ENCODE data around the gene G6PC3.

Gene G6PC3

DNA sequence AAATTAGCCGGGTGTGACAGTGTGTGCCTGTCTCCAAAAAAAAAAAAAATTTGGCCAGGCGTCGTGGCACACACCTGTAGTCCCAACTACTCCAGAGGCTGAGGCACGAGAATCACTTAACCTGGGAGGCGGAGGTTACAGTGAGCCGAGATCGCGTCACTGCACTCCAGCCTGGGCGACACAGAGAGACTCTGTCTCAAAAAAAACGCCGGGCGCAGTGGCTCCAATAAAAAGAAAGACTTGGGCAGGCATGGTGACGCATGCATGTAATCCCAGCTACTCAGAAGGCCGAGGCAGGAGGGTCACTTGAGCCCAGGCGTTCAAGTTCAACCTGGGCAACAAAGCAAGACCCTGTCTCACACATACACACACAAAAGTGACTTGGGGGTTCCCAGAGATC is 7.7 kb upstream of the G6PC3 start:
- DNase-seq, result no peak

DNA sequence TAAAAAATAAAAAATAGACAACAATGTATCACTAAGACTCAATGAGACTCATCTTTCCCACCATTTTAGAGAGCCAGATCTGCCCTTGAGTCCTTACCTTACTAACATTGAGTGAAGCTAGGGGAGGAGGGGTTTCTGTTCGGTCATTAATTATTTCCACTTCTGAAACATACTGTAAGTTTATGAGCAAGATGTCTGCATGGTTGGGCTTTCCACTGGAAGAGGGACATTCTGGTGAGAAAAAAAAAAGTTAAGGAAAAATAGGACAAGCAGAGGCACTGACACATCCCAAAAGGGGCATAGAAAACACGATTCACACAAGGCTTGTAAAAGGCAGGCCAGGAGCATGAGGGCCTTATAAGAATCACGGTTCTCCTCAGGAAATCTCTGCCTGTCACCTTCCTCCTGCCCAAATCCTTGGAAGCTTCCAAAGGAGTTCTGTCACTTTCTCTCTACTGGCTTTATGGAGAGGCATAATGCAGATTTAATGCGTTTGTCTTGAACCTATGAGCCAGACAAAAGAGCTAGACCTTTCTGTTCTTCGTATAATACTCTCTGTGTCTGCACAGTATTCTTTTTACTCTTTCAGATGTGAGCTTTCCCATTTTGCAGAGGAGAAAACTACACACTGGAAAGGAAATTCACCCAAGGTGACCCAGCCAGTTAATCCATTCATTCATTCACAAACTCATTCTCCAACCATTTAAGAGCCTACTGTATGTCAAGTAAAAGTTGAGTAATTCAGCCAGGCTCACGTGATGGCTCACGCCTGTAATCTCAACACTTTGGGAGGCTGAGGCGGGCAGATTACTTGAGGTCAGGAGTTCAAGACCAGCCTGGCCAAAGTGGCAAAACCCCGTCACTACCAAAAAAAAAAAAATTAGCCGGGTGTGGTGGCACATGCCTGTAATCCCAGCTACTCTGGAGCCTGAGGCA is 6.6 kb upstream of the G6PC3 start:
- no peak for DNase-seq

DNA sequence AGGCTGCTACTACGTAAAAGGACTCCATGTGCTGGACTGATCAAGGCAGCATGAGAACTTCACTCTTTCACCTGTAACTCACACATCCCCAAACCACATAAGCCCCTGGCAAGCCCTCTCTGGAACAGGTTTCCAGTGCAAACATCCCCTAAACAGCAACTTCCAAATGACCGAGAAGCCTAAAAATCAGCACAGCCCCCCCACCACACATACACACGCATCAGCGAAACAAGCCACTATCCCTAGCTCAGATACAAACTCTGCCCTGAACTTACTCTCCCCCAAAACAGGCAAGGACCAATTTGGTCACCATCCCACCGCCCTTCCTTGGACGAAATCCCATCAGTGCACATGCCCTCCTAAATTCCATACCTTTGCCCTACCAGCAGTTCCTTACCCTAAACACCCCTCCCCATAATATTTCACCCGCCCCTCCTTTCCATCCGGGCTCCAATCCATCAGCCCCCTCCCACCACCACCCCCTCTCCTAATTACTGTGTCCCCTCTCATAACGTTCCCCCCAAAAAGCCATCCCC is 4.8 kb upstream of the G6PC3 start:
- DNase-seq, result no peak

DNA sequence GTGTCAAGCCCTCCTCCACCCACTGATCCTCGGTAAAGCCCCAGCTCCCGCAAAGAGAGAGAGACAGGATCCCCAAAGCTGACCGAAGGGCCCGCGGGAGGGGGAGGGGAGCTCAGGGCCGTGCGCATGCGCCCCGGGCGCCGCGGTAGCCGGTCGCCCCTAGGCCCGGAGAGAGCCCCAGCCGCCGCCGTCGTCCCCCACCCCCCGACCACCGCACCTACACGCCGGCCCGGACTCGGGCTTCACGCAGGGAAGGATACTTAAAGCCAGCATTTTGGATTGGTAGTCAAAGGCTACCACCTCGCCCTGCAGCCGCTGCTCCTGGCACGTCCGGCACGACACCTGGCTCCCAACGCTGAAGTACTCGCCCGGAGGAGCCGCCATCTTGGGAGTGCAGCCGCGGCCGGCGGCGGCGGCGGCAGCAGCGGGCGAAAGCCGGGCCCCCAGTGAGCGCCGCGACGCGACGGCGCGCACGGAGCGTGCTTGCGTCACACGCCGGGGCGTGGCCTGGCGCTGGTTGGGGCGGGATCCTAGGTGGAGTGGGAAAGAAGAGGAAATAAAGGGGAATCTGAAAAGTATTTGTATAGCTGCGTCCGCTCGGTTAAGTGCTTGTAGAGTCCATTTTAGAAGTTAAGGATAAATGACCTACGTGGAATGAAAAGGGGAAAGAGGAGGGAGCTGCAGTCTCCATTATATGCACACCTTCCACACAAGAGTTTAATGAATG is 4.2 kb upstream of the G6PC3 start, which contains the start of gene LSM12:
LSM12 (minus strand) TSS at position 468 of the 727 bp plus-strand sequence; CDS start at position 384, 84 bp downstream.
- DNase-seq, result peak; percentile 89

DNA sequence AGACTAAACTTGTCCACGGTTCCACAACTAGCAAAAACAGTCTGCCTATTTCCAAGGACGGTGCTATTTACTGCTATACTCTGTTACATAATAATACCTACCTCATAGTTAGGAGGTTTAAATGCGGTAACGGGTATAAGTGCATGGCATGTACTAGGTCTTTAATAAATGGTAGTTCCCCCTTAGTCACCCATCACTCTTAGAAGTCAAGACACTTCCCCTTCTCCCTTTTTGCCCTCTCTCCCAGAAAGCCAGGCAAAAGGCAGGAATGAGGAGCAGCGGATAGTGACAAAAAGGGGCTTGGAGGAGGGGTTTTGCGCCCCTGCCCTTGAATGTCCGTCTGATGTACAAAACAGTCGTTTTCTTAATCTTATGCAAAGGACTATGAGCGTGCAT is 3.0 kb upstream of the G6PC3 start:
- no peak for DNase-seq

DNA sequence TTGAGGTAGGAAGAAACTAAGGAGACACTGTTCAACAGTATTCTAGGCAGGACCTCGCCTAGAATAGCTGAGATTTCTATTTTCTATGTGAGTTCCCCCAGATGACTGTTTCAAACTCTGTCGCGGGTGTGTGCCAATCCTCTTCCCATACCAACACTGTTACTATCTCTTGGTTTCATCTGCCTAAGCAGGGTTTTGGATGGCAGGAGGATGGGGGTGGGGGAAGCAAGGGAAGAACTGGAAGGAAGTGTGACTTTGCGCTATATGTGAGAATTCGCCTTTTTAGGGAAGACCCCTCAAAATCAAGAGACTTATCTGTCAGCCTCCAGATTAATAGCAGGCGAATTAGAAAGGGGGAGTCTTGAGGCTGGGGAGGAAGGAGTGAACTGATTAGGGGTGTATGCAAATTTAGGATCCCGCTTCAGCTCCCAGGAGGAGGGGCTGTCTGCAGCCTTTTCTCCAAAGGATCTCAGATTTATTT is 521 bp upstream of the G6PC3 start:
- no peak for DNase-seq

DNA sequence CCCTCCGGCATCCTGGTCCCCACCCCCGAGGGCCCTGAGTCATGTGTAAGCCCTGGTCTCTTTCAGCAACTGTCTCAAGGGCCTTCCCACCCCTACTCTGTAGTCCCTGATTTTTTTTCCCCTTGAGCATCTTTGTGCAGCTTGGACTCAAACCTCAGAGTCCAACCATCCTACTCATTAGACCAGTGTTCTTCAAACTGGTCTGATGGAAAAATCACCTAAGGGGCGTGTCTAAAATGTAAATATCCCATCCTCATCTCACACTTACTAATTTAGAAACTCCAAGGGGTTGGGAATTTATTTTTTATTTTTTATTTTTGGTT is 624 bp downstream of the G6PC3 start:
- no peak for DNase-seq

DNA sequence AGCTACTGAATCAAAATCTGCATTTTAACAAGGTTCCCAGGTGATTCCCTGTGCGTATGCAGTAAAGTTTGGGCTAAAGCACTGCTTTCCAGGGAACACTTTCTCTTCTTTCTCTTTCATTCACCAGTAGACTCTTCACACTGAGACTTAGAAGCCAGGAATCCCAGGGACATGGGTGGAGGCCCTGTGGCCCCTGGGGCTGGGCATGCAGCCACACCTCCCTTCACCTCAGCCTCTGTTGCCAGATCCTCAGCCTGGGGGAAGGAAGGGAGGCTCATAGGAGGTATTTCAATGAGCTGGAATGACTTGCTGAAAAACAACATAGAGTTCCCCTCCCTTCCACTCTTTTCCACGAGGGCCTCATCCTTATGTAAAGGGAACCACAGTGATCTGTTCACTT is 1.2 kb downstream of the G6PC3 start:
- no peak for DNase-seq

DNA sequence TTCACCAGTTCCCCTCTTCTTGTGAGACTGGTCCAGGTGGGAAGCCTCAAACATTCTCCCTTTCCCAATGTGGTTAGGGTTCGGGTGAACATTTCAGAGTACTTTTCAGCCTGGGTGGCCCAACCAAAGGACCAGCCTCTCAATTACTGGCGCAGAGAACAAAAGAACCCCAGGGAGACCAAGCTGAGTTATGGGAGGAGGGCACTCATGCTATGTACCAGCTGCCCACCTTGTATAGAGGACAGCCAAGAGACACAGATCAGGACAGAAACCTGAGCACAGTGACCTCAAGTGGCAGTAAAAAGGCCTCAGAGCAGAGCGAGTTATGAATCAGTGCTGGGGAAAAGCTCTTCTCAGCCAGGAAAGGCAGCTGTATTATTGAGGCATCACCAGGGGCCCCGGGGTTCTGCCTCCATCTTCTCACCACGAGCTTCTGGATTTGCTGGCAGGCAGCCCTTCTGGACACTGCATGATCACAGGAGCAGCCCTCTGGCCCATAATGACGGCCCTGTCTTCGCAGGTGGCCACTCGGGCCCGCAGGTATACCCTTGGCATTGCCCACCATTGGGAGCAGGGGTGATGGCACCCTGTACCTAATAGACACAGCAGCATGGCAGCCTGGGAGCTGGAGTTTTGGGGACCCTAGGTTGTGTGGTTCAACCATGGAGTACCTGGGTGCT is 3.8 kb downstream of the G6PC3 start:
- DNase-seq, result no peak

DNA sequence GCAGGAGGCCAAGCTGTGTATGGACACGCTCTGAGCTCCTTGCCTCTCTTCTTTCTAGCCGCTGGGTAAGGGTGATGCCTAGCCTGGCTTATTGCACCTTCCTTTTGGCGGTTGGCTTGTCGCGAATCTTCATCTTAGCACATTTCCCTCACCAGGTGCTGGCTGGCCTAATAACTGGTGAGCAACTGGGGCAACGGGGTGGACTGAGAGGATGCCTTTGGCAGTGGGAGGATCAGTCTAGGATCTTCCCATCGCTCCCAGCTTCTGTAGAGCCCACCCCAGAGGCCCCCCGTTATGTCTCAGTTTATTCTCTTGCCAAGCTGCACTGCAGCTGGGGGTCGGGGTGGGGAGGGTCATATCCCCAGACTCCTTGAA is 4.4 kb downstream of the G6PC3 start:
- no peak for DNase-seq

DNA sequence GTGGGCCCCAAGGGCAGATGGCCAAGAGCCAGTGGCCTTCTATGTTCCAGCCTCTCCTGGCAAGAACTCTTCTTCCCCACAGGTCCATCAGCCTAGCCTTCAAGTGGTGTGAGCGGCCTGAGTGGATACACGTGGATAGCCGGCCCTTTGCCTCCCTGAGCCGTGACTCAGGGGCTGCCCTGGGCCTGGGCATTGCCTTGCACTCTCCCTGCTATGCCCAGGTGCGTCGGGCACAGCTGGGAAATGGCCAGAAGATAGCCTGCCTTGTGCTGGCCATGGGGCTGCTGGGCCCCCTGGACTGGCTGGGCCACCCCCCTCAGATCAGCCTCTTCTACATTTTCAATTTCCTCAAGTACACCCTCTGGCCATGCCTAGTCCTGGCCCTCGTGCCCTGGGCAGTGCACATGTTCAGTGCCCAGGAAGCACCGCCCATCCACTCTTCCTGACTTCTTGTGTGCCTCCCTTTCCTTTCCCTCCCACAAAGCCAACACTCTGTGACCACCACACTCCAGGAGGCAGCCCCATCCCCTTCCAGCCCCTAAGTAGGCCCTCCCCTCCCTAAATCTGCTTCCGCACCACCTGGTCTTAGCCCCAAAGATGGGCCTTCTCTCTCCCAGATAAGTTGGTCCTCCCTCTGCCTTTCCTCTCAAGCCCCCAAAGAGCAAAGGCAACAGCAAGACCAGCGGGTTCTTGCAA is 5.2 kb downstream of the G6PC3 start:
- no peak for DNase-seq

DNA sequence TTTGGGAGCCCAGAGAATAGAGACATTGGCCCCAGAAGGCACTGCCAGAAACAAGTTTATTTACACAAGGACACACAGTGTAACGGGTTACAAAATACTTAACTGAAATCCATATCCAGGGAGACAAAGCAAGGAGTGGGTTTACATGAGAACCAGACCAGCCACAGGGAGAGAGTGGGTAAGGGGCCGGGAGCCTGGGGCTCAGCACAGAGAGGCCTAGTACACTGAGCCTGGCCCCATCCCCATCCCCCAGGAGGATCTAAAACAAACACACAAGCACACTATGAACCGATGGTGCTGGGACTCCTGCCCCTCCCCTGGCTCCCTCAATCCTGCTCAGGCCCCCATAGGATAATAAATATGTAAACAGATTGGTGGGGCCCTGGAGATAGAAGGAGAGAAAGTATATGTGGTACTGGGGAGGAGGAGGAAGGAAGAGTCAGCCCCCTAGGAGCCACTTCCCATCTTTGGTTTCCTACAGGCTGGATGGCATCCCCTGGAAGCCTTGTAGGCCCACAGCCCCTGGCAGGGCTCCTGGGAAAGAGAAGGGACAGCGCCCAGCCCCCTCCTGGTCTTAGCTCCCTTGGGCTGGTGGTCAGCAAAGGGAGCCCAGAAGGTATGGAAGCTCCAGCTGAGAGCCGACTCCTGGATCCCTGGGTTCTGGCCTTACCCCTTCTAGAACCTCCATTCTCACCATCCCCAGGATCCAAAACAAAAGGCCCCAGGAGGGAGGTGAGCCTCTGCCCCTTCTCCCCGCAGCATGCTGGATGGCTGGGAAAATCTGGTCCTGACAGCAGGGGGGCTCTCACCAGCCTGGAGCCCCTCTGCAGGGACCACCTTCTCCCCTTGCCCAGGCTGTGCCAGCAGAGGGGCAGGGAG is 6.4 kb downstream of the G6PC3 start:
- DNase-seq, result no peak

DNA sequence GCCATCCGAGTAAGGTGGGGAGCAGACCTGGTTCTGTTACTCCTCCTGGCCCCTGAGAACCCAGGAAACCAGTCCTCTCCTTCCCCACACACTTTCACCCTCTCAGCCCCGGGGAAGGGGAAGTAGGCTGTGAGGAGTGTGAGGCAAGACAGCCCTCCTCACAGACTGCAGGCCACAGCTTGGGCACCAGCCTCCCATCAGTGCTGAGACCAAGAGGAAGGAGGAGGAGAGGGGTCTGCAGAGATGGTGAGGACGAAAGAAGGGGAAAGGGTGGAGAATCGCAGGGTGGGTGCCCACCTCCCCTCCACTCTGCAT is 7.0 kb downstream of the G6PC3 start:
- no peak for DNase-seq

DNA sequence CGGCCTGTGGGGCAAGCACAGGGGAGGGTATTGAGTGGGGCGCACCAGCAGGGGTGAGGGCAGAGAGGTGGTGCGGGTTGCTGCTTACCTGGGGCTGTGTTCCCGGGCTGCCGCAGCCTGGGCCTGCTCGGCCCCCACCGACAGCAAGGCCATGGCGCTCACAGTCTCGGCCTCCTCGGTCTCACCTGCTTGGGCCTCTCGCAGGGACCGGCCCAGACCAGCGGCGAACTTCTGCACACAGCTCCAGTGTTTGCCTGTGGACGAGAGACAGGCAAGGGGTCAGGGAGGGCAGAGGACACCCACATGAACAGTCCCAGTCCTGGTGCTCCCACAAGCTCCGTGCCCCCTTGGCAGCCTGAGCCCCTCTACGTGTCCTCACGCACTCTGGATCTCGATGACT is 7.9 kb downstream of the G6PC3 start:
- DNase-seq, result no peak

DNA sequence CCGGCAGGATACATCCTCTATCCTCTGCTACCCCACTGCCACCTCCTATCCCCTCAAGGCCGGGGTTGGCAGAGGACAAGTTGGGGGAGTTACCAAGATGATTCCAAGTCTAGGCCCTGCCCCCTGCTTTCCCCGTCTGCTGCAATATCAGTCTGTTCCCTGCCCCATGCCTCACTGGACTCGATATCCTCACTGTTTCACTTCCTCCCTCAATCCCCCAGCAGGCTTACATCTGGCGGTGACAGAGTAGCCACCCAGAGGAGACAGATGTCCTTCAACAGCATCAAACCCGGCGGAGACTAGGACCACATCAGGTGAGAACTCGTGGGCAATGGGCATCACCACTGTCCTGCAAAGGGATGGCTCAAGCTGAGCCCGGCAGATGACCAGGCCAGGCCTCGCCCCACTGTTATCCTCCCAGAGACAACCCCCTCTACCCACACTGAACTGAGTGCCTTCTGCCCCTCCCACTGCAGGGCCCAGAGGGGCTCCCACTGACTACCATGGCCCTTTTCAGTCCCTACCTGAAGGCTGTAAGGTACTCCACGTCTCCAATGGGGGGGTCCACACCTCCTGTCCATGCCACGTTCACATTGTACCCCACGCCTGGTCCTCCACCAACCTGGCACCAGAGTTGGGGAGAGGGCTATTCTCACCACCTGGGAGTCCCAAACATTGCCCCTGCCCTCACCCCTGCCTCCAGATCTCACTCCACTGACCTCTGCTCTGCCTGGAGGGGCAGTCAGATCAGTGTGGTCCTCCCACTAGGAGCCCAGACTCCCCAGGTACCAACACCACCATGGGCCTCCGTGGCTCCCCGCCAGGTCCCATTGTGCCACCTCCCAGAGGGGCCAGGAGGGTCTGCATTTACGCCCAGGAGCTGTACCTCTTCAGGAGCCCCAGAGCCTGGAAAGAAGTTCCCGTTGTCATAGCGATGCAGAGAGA is 9.6 kb downstream of the G6PC3 start:
- DNase-seq, result no peak

DNA sequence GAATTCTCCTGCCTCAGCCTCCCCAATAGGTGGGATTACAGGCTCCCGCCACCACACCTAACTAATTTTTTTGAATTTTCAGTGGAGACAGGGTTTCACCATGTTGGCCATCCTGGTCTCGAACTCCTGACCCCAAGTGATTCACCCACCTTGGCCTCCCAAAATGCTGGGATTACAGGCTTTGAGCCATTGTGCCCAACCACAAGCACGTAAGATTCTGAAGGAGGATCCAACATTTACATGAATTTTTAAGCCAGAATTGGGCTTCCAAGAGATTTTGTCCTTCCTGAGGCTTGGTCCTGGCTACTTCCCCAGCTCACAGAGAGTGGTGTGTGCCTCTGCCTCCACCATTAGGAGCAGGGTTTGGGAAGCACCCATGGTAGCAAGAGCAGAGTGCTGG is 11.1 kb downstream of the G6PC3 start:
- no peak for DNase-seq

DNA sequence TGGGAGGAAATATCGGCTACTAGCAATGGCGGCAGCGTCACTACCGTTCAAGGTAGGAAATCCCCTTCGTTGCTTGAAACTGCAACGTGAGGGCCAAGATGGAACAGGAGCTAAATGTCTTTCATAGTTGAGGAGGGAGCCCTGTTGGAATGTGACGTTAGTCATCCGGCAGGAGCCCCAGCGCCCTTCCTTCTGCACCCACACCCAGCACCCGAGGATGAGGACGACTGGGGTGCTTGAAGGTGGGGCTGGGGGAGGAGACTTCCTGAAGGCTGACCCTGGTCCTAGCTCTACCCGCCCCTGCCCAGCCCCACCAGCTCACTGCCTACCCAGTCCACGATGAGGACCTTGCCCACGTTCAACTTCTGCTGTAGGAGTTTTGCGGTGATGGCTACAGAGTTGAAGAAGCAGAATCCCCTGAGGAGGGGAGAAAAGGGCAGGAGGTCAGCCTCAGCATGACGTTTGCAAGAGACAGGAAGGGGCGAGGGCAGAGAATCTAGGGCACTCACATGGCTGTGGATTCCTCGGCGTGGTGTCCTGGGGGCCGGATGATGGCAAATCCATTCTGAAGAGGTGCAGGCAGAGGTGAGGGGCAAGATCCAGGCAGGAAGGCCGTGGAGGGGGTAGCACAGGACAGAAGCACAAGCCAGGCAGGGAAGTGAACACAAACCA is 11.9 kb downstream of the G6PC3 start:
- no peak for DNase-seq

DNA sequence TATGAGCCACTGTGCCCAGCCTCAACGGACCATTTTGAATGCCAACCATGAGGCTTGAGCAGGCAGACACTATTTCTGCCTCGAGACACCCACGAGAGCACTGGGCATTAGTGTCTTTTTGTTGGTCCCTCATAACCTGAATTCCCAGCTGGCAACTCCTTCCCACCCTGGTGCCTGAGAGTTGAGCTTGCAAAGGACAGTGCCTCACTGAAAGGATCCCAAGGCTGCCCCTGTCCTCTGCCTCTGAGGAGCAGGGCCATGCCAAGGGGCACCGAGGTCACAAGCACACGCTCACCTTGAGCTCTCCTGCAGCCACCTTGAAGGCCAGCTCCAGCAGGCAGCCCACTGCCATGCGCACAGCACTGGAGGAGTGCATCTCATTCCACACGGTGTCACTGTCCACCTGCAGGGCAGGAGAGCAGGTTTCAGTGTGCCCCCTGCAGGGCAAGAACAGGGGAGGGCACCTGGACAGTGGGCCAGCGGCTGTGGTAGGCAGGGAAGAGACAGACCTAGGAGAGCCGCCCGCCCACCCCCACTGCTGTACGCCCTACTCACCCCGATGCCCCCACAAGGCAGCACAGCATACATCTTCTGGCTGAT is 12.8 kb downstream of the G6PC3 start:
- no peak for DNase-seq

DNA sequence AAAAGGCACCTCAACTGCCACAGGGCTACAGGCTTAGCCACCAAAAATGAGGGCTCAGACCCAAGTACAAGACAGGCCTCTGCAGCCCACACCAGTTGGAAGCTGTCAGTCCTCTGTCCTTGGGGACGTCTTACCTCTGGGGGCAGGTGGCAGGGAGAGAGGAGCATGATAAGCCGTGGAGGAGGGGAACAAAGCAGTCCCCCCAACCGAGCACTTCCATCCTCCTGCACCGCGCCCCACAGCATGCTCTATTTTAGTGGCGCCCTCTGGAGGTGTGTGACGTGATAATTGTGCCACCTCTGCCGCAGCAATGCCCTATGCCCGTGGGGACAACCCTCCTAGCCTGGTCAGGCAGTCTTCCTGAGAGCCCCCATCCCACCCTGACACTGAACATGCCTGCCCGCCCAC is 13.6 kb downstream of the G6PC3 start:
- peak; percentile 29 for DNase-seq

DNA sequence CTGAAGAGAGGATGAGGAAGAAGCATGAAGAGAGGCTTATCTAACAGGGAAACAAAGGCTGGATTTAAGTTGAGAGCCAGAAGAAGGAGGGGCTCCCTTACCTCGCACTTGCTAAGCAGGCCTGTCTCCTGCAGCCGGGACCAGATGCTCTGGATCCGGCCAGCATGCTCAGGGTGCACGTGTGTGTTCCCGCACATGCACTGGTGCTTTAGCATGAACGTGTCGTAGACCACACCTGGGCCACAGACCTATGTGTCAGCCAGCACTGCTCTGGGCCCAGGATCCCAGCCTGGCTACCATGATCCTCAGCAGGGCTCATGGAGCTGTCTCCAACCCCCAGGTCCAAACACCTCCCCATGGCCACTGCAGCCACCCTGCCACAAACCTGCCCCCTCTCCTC is 14.4 kb downstream of the G6PC3 start:
- no peak for DNase-seq
